Fibroblast of gingiva (primary cell): ENCODE measurements around the gene FREY1.

Experiments
- DNase-seq: peaks from one replicate; pipeline ENCODE4 v3.0.0-alpha.2; 2011; ENCODE audit warnings: low read depth

Gene FREY1

GRCh38 chr11:45928535-45929215 lies 21.6 kb upstream of the FREY1 start:
- no peak for DNase-seq

- DNase-seq: no peak
Measured at GRCh38 chr11:45927684-45928413, 20.8 kb upstream of the FREY1 start.

DNA sequence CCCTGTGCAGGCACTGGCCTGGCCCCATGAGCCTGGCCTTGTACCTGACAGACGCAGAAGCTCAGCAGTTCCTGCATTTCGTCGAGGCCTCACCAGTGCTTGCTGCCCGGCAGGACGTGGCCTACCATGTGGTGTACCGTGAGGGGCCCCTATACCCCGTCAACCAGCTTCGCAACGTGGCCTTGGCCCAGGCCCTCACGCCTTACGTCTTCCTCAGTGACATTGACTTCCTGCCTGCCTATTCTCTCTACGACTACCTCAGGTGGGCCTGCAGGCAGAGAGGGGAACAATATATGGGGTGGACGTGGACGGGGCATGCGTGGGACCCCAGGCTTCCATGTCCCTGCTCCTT lies 20.2 kb upstream of the FREY1 start:
- no peak for DNase-seq

- DNase-seq: no peak
Measured at GRCh38 chr11:45926536-45927331, 19.7 kb upstream of the FREY1 start.

- DNase-seq: no peak
Measured at GRCh38 chr11:45926001-45926401, 18.9 kb upstream of the FREY1 start.

GRCh38 chr11:45925550-45925949 lies 18.5 kb upstream of the FREY1 start:
- no peak for DNase-seq

GRCh38 chr11:45924927-45925326 lies 17.9 kb upstream of the FREY1 start:
- DNase-seq: no peak

DNA sequence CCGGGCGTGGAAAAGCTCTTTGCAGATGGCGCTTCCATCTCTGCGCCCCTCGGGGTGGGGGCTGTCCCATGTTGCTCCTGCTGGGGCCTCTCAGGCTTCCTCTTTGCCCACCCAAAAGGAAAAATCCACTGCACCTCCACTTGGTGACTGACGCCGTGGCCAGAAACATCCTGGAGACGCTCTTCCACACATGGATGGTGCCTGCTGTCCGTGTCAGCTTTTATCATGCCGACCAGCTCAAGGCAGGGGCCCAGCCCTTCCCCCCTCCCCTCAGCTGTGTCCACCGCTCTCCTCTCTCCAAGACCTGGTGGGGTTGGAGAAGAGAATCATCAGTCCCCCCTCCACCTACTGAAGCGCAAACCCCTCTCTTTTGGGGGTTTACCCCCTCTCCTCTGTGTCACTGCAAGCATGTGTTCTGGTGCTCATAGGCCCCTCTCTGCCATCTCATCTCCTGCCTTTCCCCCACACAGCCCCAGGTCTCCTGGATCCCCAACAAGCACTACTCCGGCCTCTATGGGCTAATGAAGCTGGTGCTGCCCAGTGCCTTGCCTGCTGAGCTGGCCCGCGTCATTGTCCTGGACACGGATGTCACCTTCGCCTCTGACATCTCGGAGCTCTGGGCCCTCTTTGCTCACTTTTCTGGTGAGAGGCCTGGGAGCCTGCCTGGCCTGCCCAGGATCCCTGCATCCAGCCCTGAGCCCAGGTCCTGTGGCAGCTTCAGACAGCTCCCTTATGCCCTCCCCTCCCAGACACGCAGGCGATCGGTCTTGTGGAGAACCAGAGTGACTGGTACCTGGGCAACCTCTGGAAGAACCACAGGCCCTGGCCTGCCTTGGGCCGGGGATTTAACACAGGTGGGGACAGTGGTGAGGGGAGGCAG lies 17.2 kb upstream of the FREY1 start:
- DNase-seq: no peak

- no peak for DNase-seq
Measured at GRCh38 chr11:45922425-45923082, 15.5 kb upstream of the FREY1 start, which contains the start of gene LARGE2. Gene LARGE2, plus strand, starts transcription at chr11:45922656. Its CDS starts 227 bp downstream, at chr11:45922883.

- DNase-seq: no peak
Measured at GRCh38 chr11:45921561-45922424, 14.7 kb upstream of the FREY1 start.

- no peak for DNase-seq
Measured at GRCh38 chr11:45920531-45921477, 13.7 kb upstream of the FREY1 start.

DNA sequence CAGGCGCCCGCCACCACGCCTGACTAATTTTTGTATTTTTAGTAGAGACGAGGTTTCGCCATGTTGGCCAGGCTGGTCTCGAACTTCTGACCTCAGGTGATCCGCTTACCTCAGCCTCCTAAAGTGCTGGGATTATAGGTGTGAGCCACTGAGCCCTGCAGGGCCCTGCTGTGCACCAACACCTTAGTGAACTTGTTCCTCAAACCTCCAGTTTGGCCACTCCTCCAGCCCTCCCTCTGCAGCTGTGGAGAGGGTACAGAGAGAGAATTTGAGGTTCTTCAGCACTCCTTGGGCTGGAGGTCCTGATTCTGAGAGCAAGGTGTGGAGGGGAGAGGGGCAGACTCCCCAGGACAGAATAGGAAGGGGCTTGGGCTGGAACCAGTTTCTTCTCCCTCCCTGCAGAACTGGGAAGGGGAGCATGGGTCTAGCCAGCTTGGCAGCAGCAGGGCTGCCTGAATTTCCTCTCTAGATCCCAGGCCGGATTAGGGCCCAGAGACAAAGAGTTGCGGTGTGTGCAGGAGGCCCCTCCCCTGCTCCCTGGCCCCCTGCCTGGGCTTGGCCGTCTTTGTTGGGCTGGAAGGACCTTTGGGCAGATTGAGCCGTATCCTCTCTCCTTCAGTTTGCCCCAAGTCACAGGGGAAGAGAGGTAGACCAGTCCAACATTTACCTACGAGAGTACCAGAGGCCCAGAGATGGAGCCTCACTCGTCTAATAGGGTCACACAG lies 12.9 kb upstream of the FREY1 start:
- no peak for DNase-seq

DNA sequence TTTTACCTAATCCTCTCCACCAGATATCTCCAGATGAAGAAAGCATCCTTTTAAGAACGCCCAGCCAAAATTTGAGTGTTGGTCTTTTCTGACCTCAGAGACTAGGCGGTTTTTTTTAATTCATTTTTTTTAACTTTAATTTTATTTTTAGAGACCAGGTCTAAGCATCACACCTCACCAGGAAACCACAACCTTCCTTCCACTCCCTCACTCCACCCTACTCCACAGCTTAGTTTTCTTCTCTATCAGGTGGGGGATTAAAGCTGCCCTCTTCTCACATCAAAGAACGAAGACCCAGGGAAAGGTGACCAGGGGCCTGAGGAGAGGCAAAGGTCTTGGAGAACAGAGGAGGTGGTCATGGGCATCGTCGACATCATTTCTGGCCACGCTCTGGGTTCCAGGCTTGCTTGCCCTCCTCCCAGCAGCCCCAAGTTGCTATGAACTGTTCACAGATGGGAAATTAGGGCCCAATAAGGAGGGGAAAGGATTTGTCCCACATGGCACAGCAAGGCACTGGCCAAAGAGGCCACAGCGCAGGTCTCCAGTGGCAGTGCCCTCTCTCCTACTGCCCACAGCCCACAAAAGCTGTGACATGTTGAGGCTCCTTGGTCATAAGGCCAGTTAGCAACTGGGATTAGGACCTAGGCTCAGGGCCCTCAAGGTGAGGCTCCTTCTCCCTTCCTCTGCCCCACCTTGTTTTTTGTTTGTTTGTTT lies 12.0 kb upstream of the FREY1 start:
- no peak for DNase-seq

DNA sequence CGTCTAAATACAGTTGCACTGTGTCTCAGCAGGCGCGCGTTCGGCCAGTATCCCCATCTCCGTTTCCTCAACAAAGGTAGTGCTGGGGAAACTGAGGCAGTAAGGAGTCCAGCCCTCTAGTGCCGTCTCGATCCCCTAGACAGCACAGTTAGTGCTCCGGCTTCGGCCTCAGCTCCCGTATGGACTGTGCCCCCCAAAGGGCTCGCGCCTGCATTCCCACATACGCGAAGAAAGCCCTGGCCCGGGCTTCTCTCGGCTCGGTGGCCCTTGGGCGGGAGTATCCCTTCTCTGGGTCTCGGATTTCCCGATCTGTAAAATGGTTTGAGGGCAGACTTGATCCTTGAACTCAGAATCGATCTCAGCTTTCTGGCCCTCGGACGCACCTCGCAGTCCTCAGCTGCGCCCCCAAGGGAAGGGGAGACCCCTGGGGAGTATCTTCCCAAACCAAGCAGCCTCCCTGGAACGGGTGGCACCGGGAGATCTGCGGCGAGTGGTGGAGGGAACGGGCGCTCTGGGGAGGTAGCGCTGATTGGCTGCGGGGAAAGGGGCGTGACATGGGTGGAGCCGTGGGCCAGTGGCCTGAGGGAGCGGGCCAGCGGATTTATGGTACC lies 11.4 kb upstream of the FREY1 start:
- peak; percentile 62 for DNase-seq

DNA sequence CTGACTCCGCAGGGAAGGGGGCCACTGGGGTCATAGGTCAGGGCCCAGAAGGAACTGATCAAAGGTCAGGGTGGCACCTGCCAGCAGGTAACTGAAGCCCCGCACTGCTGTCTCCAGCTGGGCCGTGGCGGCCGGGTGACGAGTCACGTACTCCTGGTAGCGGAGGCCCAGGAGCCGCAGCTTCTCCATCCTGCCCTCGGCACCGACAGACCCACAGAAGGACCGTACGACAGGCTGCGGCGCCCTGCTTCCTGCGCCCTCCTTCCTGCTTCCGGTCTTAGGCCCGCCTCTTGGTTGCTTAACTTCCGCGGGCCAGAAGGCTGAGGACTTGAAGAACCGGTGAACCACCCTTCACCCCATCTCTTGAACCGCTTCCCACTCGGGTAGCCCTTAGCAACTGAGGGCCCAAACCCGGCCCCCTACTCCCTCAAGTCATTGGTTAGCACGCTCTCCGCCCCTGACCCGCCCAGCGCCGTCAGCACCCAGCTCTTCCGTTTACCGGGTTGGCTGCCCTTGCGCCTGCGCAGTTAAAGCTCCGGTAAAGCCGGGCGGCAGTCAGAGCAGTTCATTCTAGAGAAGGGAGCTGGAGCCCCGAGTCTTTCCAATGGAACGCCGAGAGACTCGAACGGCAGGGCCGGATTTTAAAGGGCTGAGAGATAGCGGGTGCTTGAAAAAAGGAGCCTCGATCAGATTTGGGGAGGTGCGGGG lies 10.7 kb upstream of the FREY1 start, which contains the start of gene PEX16:
Gene PEX16 (minus strand): TSS at position 255 of the 708 bp plus-strand sequence. CDS start 66 bp downstream, at position 189.
- DNase-seq: peak; percentile 100

DNA sequence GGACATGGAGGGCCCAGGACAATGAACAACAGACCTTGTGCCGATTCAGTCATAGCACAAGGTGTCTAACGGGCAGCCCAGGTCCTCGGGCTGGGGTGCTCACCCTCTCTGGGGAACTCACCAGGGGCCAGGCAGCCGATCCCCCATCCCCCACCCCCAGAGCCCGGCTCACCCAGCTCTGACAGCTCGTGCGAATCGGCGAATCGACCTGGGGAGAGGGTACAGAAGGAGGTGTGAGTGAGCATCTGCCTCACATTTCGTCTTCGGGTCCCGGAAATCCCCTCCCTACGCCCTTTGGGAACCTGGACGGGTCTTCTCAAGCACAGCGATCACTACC lies 10.2 kb upstream of the FREY1 start:
- DNase-seq: no peak

DNA sequence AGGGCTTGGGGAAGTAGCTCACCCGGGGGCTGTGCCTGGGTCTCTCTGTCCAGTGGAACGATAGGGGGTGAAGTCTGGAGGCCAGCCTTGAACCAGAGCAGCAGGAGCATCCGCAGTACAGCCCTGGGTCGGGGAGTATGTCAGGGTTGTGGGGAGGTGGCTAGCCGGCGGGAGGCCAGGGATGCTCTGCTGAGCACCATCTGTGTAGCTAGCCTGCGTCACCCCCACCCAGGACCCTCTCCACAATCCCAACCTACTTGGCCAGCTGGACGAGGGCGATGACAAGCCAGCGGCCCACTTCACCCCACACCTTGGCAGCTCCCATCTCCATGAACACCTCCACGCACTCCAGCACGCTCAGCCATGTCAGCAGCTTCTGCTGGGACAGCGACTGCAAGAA lies 8.4 kb upstream of the FREY1 start:
- DNase-seq: no peak
